SKM-1 (cell line): ENCODE measurements around the gene CACNA1B.

Source experiments
- DNase-seq: peaks from one replicate; lab custom pipeline; 2025; ENCODE audit not compliant: unreplicated experiment; lab: John Stamatoyannopoulos, UW

The CACNA1B gene

GRCh38 chr9:137959641-137960411, 82.2 kb downstream of the CACNA1B start:
- DNase-seq = no peak

- DNase-seq = no peak
Observed at GRCh38 chr9:137960496-137960895, 82.9 kb downstream of the CACNA1B start.

- DNase-seq = no peak
Observed at GRCh38 chr9:137963525-137963924, 85.9 kb downstream of the CACNA1B start.

- DNase-seq = no peak
Observed at GRCh38 chr9:137965177-137965795, 87.7 kb downstream of the CACNA1B start.

- DNase-seq = no peak
Observed at GRCh38 chr9:137967280-137967953, 89.8 kb downstream of the CACNA1B start.

GRCh38 chr9:137968235-137968634, 90.7 kb downstream of the CACNA1B start:
- no peak for DNase-seq

GRCh38 chr9:137969008-137969407, 91.4 kb downstream of the CACNA1B start:
- DNase-seq = no peak

GRCh38 chr9:137969685-137970084, 92.1 kb downstream of the CACNA1B start:
- DNase-seq = no peak

GRCh38 chr9:137970098-137970497, 92.5 kb downstream of the CACNA1B start:
- no peak for DNase-seq

- DNase-seq = no peak
Observed at GRCh38 chr9:137970686-137971476, 93.3 kb downstream of the CACNA1B start.

GRCh38 chr9:137971477-137972138, 94.0 kb downstream of the CACNA1B start:
- no peak for DNase-seq

- no peak for DNase-seq
Observed at GRCh38 chr9:137972355-137972987, 94.9 kb downstream of the CACNA1B start.

- no peak for DNase-seq
Observed at GRCh38 chr9:137972988-137973470, 95.4 kb downstream of the CACNA1B start.

- DNase-seq = no peak
Observed at GRCh38 chr9:137973829-137974416, 96.3 kb downstream of the CACNA1B start.

GRCh38 chr9:137974746-137975526, 97.4 kb downstream of the CACNA1B start:
- DNase-seq = no peak

GRCh38 chr9:137975527-137975913, 97.9 kb downstream of the CACNA1B start:
- DNase-seq = no peak

- no peak for DNase-seq
Observed at GRCh38 chr9:137975936-137976565, 98.5 kb downstream of the CACNA1B start.

GRCh38 chr9:137977571-137978261, 100.1 kb downstream of the CACNA1B start:
- no peak for DNase-seq
